ENCODE data around the gene ATP5ME.
"Not testable (repeated sequence)": the region's sequence is repeated elsewhere in the genome, so short reads cannot be mapped to it uniquely, and the experiment has no call there.

The ATP5ME gene

GRCh38 chr4:683247-683897, 9.3 kb upstream of the ATP5ME start:
- no peak for DNase-seq

- DNase-seq, result no peak
These were observed 8.6 kb upstream of the ATP5ME start for GRCh38 chr4:682490-683172.

DNA sequence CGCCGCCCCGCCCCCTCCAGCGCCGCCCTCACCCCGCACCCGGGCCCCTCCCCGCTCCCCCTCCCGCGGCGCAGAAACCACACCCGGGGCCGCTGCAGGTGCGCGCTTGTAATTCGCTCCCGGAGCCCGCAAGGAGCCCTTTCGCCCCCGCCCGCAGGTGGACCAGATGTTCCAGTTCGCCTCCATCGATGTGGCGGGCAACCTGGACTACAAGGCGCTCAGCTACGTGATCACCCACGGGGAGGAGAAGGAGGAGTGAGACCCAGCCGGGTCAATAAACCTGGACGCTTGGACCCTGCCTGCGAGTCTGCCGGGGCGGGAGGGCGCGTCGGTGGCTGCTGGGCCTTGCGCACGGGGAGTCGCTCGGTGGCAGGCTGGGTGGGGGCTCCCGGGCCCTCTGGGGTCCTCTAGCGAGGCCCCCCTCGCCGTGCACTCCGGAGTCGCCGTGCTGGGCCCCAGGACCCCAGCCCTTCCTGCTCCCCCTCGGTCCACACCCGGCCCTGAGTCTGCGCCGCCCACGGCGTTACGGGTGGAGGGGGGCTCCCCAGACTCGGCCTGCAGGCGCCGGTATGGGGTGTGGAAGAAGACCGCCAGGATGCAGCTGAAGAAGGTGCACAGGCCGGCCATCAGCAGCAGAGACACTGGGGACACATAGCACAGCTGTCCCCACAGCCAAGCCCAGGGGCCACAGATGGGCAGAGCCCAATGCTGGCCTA, 7.8 kb upstream of the ATP5ME start:
- no peak for DNase-seq

GRCh38 chr4:680928-681645, 7.0 kb upstream of the ATP5ME start:
- DNase-seq, result no peak

- no peak for DNase-seq
These were observed 6.5 kb upstream of the ATP5ME start for GRCh38 chr4:680551-680927.

DNA sequence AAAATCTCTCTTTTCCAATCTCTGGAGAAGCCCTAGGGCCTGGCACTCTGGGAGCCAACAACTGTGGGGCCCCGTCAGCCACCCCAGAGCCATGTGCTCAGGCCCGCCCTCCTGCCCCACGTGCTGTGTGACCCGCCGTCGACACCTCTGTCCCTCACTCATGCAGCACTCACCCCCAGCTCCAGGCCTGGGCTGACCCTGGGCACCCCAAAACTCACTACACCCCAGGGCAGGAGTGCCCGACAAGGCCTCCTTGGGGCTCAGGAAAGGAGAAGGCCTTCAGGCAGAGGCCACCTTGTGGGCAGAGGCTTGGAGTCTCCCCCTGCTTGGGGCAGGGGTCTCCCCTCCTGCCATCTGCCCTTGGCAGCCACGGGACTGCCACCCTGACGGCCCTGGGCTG, 6.0 kb upstream of the ATP5ME start:
- no peak for DNase-seq

- no peak for DNase-seq
These were observed 5.6 kb upstream of the ATP5ME start for GRCh38 chr4:679629-680028.

- no peak for DNase-seq
These were observed 5.0 kb upstream of the ATP5ME start for GRCh38 chr4:679104-679481.

DNA sequence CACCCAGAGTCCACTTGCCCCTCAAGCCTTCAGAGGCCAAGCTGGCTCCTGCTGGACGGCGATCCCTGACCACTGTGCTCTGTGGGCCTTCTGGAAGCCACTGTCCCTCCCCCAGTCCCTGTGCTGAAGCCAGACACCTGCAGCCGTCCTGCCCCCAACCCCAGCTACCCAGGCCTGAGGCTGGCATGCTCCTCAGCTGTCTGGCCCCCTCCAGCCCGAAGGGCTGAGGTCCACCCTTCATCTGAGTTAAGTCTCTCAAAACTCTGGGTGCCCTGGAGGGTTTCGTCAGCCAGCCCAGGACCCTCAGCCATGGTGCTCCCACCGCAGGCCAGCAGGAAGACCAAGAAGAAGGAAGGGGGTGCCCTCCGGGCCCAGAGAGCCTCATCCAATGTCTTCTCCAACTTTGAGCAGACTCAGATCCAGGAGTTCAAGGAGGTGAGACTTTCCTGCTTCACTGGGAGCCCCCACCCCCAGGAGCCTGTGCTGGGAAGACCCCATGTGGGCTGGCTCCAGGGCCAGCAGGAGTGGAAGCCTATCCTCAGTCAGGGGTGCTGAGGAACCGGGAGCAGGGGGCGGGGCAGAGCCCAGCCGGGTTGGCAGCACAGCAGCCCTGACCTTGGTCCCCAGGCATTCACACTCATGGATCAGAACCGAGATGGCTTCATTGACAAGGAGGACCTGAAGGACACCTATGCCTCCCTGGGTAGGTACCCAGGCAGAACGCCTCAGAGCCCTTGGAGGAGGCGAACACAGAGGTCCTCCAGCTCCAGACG, 4.4 kb upstream of the ATP5ME start:
- DNase-seq, result no peak

- no peak for DNase-seq
These were observed 3.6 kb upstream of the ATP5ME start for GRCh38 chr4:677431-678293.

GRCh38 chr4:676871-677235, 2.8 kb upstream of the ATP5ME start:
- no peak for DNase-seq

- DNase-seq, result no peak
These were observed 2.1 kb upstream of the ATP5ME start for GRCh38 chr4:675980-676870.

- DNase-seq, result no peak
These were observed 1.2 kb upstream of the ATP5ME start for GRCh38 chr4:675036-675882.

DNA sequence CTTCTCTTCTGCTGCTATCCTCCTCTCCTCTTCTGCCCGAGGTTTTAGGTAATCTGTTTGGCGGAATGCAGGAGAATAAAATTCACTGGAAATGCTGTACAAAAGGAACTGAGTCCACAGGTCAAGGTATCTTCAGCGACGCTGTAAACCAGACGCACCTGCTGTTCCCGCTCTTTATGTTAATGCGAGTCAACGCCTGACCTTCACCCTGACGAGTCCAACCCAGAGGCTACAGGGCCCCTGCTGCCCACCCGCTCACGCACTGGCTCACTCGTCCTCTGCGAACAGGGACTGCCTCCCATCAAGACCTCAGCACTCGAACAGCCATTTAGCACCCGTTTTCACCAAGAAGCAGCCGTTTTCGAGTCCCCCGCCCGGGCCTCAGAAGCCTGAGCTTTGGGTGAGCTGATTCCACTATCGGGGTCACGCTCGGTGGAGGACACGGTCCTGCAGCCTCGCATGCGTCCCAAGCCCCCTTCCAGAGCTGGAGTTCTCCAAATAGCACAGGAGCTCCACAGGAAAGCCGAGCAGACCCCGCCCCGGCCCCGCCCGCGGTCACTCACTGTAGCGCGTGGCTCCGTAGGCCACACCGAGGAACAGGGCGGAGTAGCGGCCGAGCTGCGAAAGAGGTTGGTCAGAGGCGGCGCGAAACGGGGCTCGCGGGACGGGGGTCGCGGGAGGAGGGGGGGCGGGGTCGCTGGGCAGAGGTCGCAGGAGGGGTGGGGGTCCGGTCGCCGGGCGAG, 556 bp downstream of the ATP5ME start:
- no peak for DNase-seq

GRCh38 chr4:671769-672168, 2.3 kb downstream of the ATP5ME start:
- no peak for DNase-seq

DNA sequence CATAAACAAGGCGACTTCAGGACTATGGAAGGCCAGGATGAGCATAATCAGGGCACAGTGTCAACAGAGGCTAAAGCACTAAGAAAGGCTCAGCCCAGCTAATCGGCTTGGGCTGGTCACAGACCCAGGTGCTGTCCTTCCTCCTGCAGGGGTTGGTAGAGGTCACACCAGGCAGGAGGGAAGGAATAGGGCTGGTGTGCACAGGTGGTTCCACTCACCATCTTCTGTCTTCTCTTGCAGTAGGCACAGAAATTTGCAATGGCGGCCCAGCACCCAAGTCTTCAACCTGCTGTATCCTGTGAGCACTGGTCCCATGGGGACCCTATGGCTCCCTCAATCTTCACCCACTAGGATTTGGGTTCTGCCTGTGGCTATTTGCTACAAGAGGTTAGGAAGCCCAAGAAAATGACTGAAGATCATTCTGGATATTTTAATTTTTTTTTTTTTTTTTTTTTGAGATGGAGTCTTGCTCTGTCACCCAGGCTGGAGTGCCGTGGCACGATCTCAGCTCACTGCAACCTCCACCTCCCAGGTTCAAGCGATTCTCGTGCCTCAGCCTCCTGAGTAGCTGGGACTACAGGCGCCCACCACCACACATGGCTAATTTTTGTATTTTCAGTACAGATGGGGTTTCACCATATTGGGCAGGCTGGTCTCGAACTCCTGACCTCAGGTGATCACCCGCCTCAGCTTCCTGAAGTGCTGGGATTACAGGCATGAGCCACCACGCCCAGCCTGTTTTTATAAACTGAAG, 4.1 kb downstream of the ATP5ME start:
- DNase-seq, result not testable (repeated sequence)

GRCh38 chr4:668219-668618, 5.9 kb downstream of the ATP5ME start:
- DNase-seq, result not testable (repeated sequence)

- DNase-seq, result no peak
These were observed 6.5 kb downstream of the ATP5ME start for GRCh38 chr4:667545-667925.
